ENCODE measurements around the gene ALDOC.
"Not testable (repeated sequence)": the region's sequence is repeated elsewhere in the genome, so short reads cannot be mapped to it uniquely, and the experiment has no call there.

DNA sequence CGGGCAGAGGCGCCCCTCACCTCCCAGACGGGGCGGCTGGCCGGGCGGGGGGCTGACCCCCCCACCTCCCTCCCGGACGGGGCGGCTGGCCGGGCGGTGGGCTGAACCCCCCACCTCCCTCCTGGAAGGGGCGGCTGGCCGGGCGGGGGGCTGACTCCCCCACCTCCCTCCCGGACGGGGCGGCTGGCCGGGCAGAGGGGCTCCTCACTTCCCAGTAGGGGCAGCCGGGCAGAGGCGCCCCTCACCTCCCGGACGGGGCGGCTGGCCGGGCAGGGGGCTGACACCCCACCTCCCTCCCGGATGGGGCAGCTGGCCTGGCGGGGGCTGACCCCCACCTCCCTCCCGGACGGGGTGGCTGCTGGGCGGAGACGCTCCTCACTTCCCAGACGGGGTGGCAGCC is 27.3 kb upstream of the ALDOC start:
- TF ChIP-seq CTCF (IDR thresholded peaks at IDR 0.05; ENCODE audit: low read depth, low read length); POLR2A (IDR thresholded peaks at IDR 0.05; ENCODE audit: extremely low read depth, insufficient read length); MAX (IDR thresholded peaks at IDR 0.05; ENCODE audit: low read depth, low read length); MYC (IDR thresholded peaks at IDR 0.05; ENCODE audit: low read depth, low read length): not testable (repeated sequence)

Measured in NB4 (cell line).